Measurements from ENCODE around the gene GALNT9. TPM values are rescaled to one million over a fixed set of nuclear protein-coding genes. Genes with fewer than 3 reads are reported as not detected.
A peak's percentile ranks its signal among the peaks of the same experiment; 100 is the strongest.

GALNT9 gene
- total and polyA plus RNA-seq, 8 donors, result 0.15 to 3.1 (median 0.19) TPM; not detected in 5

DNA sequence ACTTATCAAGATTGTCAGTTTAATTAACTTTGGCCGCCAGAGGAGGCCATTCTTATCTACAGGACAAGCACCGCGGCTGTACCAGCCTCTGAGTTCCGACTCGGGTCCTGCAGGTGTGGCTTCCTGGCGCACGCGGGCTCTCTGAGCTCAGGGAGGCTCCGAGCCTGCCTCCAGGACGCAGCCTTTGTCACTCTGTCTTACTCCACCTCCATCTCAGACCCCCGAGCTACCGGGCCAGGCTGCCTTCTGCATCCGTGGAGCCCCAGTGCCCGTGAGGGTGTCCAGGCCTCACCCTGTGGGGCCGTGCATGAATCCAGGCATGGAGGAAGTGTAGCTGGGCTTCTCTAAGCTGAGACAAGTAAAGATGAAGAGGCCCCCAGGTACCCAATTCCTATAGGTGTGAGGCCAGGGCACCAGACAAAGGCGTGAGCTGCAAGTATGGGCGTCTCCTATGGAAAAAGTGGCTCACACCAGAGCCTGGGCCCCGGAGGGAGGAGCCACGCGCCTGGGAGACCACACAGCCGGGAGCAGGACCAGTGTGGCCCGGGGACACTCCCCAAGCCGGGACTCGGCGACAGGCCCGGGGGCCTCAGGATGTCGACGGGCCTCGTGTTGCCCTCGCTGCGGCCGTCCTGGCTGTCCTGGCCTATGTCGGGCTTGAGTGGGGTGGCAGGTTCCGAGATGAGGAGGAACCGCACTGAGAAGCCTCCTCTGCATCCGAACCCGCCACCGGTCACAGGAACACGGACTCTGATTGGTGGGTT, 142.3 kb downstream of the GALNT9 start:
- TF ChIP-seq, protein P1, sequence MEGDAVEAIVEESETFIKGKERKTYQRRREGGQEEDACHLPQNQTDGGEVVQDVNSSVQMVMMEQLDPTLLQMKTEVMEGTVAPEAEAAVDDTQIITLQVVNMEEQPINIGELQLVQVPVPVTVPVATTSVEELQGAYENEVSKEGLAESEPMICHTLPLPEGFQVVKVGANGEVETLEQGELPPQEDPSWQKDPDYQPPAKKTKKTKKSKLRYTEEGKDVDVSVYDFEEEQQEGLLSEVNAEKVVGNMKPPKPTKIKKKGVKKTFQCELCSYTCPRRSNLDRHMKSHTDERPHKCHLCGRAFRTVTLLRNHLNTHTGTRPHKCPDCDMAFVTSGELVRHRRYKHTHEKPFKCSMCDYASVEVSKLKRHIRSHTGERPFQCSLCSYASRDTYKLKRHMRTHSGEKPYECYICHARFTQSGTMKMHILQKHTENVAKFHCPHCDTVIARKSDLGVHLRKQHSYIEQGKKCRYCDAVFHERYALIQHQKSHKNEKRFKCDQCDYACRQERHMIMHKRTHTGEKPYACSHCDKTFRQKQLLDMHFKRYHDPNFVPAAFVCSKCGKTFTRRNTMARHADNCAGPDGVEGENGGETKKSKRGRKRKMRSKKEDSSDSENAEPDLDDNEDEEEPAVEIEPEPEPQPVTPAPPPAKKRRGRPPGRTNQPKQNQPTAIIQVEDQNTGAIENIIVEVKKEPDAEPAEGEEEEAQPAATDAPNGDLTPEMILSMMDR (IDR thresholded peaks at IDR 0.05), result no peak
- TF ChIP-seq EP300 (IDR thresholded peaks at IDR 0.05) (no peak), POLR2A (IDR thresholded peaks at IDR 0.05) (no peak), POLR2AphosphoS5 (IDR thresholded peaks at IDR 0.05) (no peak)
- Histone ChIP-seq H3K27me3 (peaks cover 0 to 19% (median 0%) of the 10 kb centered on the region in 3 donors), H3K9me3 (peaks cover 0 to 58% (median 20%) of the 10 kb centered on the region in 4 donors), H3K4me1 (peaks cover 17 to 38% (median 26%) of the 10 kb centered on the region in 4 donors), H3K36me3 (no peaks in the 10 kb centered on the region), H3K27ac (no peak overlapping the region), H3K4me3 (peak overlapping the region in 1 of 4 donors; percentile 17)
- intact Hi-C loops (cut with DNase I; ENCODE audit: low total_unique reads), result no loop called here
- 69 to 86% (median 71%) methylated on average over 38 to 39 of the region's 39 CpGs for WGBS, 5 donors
- DNase-seq, result no peak

DNA sequence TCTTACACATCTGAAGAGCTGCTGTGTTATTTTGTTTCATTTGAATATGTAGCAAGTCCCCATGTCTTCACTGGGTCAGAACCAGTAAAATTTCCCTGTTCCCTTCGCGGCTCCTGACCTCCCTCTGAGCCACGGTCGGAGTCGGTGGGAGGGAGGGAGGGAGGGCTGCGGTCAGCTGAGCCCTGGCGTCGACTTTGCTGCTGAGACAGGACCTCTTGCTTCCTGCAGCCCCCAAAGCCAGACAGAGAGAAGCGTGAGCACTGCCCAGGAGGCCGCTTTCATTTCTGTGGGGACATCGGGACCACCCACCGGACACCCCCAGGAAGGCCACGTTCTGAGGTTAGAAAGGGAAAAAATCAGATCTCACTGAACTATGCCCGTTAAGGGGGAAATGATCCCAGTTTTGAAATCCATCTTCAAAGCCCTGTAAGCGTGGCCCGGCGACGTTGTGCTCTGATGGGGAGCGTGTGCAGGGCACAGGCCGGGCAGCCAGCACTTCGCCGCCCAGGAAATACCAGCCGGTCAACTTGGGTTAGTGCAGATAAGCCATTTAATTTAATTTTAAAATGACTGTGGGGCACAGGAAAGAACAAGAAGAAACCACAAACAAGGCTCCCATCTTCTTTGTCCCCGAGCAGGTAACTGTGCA, 143.1 kb downstream of the GALNT9 start:
- peaks cover 0 to 58% (median 20%) of the 10 kb centered on the region in 4 donors for H3K9me3 ChIP-seq
- peaks cover 17 to 38% (median 26%) of the 10 kb centered on the region in 4 donors for H3K4me1 ChIP-seq
- H3K4me3 ChIP-seq, result peak overlapping the region in 2 of 4 donors; percentile 17
- 36 to 67% (median 44%) methylated on average over 22 to 24 of the region's 24 CpGs for WGBS, 5 donors
- intact Hi-C loops (cut with DNase I; ENCODE audit: low total_unique reads), result no loop called here
- DNase-seq, result no peak
- TF ChIP-seq POLR2A (IDR thresholded peaks at IDR 0.05) (no peak), EP300 (IDR thresholded peaks at IDR 0.05) (no peak)
- no peaks in the 10 kb centered on the region for H3K36me3 ChIP-seq
- peaks cover 0 to 26% (median 0%) of the 10 kb centered on the region in 3 donors for H3K27me3 ChIP-seq
- H3K27ac ChIP-seq, result peak overlapping the region in 2 of 5 donors; percentile 42 to 54

DNA sequence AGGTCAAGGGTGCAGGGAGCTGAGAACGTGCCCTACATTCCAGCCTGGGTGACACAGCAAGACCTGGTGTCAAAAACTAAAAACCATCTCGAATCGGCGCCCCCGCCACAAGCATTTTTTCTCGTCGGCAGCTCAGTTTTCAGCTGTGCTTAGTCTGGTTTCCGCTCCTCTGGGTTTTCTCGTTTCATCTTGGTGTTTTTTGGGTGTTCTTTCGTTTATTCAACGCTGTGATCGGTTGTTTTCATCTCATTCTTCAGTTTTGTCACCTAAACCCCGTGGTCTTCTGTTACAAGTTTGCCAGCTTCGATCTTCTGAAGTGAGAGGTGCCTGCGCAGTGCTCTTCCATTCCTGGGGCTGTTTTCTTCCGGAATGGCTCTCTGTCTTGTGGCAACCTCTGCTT, 143.7 kb downstream of the GALNT9 start:
- Histone ChIP-seq H3K9me3 (peaks cover 0 to 58% (median 20%) of the 10 kb centered on the region in 4 donors), H3K4me3 (peak overlapping the region in 1 of 4 donors; percentile 17), H3K4me1 (peaks cover 15 to 36% (median 20%) of the 10 kb centered on the region in 4 donors), H3K27me3 (peaks cover 0 to 28% (median 0%) of the 10 kb centered on the region in 3 donors), H3K36me3 (no peaks in the 10 kb centered on the region), H3K27ac (peak overlapping the region in 1 of 5 donors; percentile 54)
- 61 to 84% (median 66%) methylated on average over 16 of the region's 16 CpGs for WGBS, 5 donors
- TF ChIP-seq POLR2AphosphoS5 (IDR thresholded peaks at IDR 0.05) (no peak), POLR2A (IDR thresholded peaks at IDR 0.05) (no peak), EP300 (IDR thresholded peaks at IDR 0.05) (no peak)
- TF ChIP-seq, protein P1 (IDR thresholded peaks at IDR 0.05), result no peak
- intact Hi-C loops (cut with DNase I; ENCODE audit: low total_unique reads), result no loop called here
- peak in 1 of 2 donors; percentile 37 for DNase-seq

DNA sequence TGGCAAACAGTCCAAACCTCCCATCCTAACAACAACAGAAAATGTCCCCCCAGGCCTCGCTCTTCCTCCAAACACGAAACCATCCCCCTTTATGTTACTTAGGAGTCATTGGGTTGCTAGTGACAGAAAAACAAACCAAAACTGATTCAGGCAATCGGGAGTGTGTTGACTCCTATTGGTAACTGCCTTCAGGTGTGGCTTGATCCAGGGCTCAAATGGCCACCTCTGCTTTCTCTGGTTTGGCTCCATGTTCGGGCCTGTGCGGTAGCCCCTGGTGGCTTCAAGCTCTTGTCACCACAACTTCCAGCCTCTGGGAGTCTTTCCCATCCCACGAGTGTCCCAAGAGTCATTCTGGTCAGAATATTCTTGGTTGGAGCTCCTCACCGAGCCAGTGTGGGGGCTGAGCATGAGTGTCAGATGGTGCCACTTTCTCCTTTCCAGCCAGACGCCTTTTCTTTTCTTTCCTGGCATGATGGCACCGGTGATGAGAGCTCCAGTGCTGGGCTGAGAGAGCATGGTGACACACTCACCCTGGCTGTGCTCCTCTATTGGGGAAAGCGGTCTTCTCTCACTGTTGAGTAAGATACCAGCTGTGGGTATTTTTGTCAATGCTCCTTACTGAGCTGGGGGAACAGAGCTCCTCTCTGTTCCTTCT, 146.6 kb downstream of the GALNT9 start:
- Histone ChIP-seq H3K27me3 (peaks cover 0 to 40% (median 6%) of the 10 kb centered on the region in 3 donors), H3K36me3 (no peaks in the 10 kb centered on the region), H3K9me3 (peaks cover 0 to 52% (median 20%) of the 10 kb centered on the region in 4 donors), H3K27ac (no peak overlapping the region), H3K4me3 (no peak overlapping the region), H3K4me1 (peaks cover 0 to 23% (median 5%) of the 10 kb centered on the region in 4 donors)
- DNase-seq, result no peak
- no peak for TF ChIP-seq EP300 (IDR thresholded peaks at IDR 0.05)
- intact Hi-C loops (cut with DNase I; ENCODE audit: low total_unique reads), result no loop called here
- WGBS, 5 donors, result 75 to 85% (median 83%) methylated on average over 10 of the region's 10 CpGs

DNA sequence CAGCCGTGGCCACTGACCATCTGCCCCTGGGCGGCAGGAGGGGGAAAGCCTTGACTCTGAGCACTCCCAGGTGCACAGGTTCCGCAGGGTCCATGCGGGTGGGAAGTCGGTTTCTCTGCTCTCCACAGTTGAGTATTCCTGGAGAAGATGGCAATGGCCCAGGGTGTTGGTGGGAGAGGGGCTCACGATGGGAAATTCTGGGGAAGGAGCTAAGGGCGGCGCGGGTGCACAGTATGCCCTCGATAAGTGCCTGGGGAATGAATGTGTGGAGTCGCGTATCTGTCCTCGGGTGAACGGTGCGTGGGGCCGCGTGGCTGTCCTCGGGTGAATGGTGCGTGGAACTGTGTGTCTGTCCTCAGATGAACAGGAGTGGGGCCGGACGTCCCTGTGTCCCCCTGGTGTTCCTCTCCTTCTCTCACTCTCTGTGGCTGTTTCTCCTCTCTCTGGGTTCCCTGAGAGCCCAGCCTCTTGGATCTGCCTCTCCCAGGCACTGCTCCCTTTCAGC, 147.1 kb downstream of the GALNT9 start:
- TF ChIP-seq POLR2AphosphoS5 (IDR thresholded peaks at IDR 0.05) (no peak), EP300 (IDR thresholded peaks at IDR 0.05) (no peak), POLR2A (IDR thresholded peaks at IDR 0.05) (no peak)
- TF ChIP-seq, protein P1 (IDR thresholded peaks at IDR 0.05), result no peak
- Histone ChIP-seq H3K4me1 (peaks cover 0 to 23% (median 5%) of the 10 kb centered on the region in 4 donors), H3K27me3 (peaks cover 0 to 43% (median 6%) of the 10 kb centered on the region in 3 donors), H3K9me3 (peaks cover 0 to 46% (median 19%) of the 10 kb centered on the region in 4 donors), H3K27ac (no peak overlapping the region), H3K36me3 (no peaks in the 10 kb centered on the region), H3K4me3 (no peak overlapping the region)
- intact Hi-C loops (cut with DNase I; ENCODE audit: low total_unique reads), result no loop called here
- no peak for DNase-seq
- 88 to 95% (median 94%) methylated on average over 18 to 21 of the region's 21 CpGs for WGBS, 5 donors
